PC-9 (cell line): ENCODE results near the gene NFS1. TPM values are rescaled to one million over a fixed set of nuclear protein-coding genes. Genes with fewer than 3 reads are reported as not detected.

ENCODE experiments used
- BruUV-seq: library from RNA; stranded (reverse); fragments of 400-500 nt; replicated peaks from 2 replicates; lab custom pipeline; 2021; lab: Mats Ljungman, UMichigan
- CTCF ChIA-PET: fragments of 300-600 bp; sonication (Branson Sonifier 250); formaldehyde crosslinking; loops from one replicate; lab custom pipeline; 2022; ENCODE audit warnings: antibody characterized with exemption; lab: Charles Lee
- POLR2A ChIA-PET: fragments of 300-600 bp; sonication (Branson Sonifier 250); formaldehyde crosslinking; loops from one replicate; lab custom pipeline; 2022; ENCODE audit warnings: antibody characterized with exemption; ENCODE audit not compliant: unreplicated experiment; lab: Charles Lee
- DNase-seq, 2 experiments: peaks; one replicate each; pipeline versions ENCODE4 v3.0.0 to v3.0.0-alpha.2; 2015 to 2022; ENCODE audit warnings: mixed read lengths in 1 of 2
- H2AFZ ChIP-seq: fragments of 200-600 bp; sonication (generic); 2 replicates; pipeline ENCODE4 v1.8.1; 2017; ENCODE audit warnings: antibody characterized with exemption
- H3F3A ChIP-seq: fragments of 200-600 bp; sonication (generic); 2 replicates; pipeline ENCODE4 v1.8.1; 2017; ENCODE audit warnings: antibody characterized with exemption, mild to moderate bottlenecking, low read depth; ENCODE audit not compliant: insufficient read depth
- H3K27ac ChIP-seq: fragments of 200-600 bp; sonication (generic); 2 replicates; pipeline ENCODE4 v1.6.1; 2016; ENCODE audit warnings: mixed run types
- H3K27me3 ChIP-seq: fragments of 200-600 bp; sonication (generic); 2 replicates; pipeline ENCODE4 v1.6.1; 2016; ENCODE audit warnings: low read depth, mixed run types; ENCODE audit not compliant: insufficient read depth
- H3K36me3 ChIP-seq: fragments of 200-600 bp; sonication (generic); 2 replicates; pipeline ENCODE4 v1.6.1; 2016; ENCODE audit warnings: low read depth, mixed run types
- H3K4me1 ChIP-seq: fragments of 200-600 bp; sonication (generic); replicated peaks from 2 replicates; pipeline ENCODE4 v1.6.1; 2016; ENCODE audit warnings: mixed run types; ENCODE audit not compliant: insufficient read depth
- H3K4me2 ChIP-seq: fragments of 200-600 bp; sonication (generic); 2 replicates; pipeline ENCODE4 v1.6.1; 2017; ENCODE audit warnings: mixed run types
- H3K4me3 ChIP-seq: fragments of 200-600 bp; sonication (generic); 2 replicates; pipeline ENCODE4 v1.6.1; 2016; ENCODE audit warnings: mixed run types
- H3K79me2 ChIP-seq: fragments of 200-600 bp; sonication (generic); 2 replicates; pipeline ENCODE4 v1.6.1; 2017; ENCODE audit warnings: low read depth, mixed run types
- H3K9me2 ChIP-seq: fragments of 200-600 bp; sonication (generic); 2 replicates; pipeline ENCODE4 v1.8.1; 2017; ENCODE audit warnings: mild to moderate bottlenecking; ENCODE audit not compliant: insufficient read depth
- H3K9me3 ChIP-seq: fragments of 200-600 bp; sonication (generic); 2 replicates; pipeline ENCODE4 v1.8.1; 2016; ENCODE audit warnings: low read depth; ENCODE audit not compliant: insufficient read depth
- H4K20me1 ChIP-seq: fragments of 200-600 bp; sonication (generic); 2 replicates; pipeline ENCODE4 v1.8.1; 2017; ENCODE audit not compliant: insufficient read depth
- EZH2 ChIP-seq: fragments of 200-600 bp; sonication (generic); IDR thresholded peaks from 2 replicates; pipeline ENCODE4 v1.8.0; 2017; ENCODE audit warnings: antibody characterized with exemption, low read depth
- intact Hi-C: fragments of 100-400 bp; cut with micrococcal nuclease; formaldehyde crosslinking; loops from one replicate; pipeline ENCODE4 v1.10.0; 2022; ENCODE audit not compliant: unreplicated experiment
- total RNA-seq: library from RNA; stranded (reverse); gene quantifications from 2 replicates; pipeline ENCODE4 v1.2.3, GENCODE V29; 2021
- TF ChIP-seq, protein P1 (sequence below): fragments of 200-600 bp; sonication (generic); conservative IDR thresholded peaks from 2 replicates; pipeline ENCODE4 v1.6.1; 2017; ENCODE audit warnings: mixed run types, antibody characterized with exemption, mild to moderate bottlenecking, moderate library complexity

The NFS1 gene
- total RNA-seq, 1 experiment from 2014 or later = 65.0 TPM

DNA sequence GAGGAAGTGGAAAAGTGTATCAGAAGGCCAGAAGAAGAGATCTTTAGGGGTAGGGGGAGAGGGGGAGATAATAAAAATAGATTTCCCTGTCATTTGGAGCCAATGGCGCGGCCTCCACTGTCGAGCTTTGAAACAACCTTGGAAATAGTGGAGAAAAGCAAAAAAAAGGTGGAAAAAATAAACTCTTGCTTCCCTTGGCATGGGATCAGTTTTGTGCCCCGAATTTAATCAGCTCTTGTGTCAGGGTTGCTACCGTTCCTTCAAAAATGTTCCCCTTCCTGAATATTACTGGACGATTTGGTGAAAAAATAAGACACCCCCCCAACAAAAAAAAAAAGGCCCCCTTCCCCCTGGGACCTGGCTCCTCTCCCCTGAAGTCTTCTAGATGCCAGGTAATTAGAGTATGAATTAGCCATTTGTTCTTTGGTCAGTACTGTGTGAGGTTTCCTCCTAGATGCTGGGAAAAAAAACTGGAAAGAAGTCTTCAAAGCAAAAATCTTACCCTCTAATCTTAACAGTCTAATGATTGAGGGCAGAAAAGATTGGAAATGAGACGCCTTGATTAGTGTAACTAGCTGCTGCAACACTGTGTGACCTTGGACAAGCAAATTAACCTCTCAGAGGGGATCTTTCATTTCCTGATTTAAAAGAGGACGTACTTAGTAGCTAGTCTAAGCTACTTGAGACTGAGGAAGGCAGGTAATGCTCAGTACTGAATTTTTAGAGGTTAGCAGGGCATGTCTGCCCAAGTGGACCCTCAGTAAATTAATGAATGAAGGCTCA lies 43.8 kb upstream of the NFS1 start:
- peaks cover 32% of the 10 kb centered on the region for H3K36me3 ChIP-seq
- peaks cover 30% of the 10 kb centered on the region for H3K4me1 ChIP-seq
- ChIA-PET CTCF (interaction anchor here (0.6 to 2.0 kb wide), 7 partner anchors 13 to 885 kb away, joined by 3 to 10 read pairs (median 5); partner anchors contain the start of genes PHF20 and SCAND1), POLR2A (interaction anchor here (0.6 to 1.8 kb wide), 24 partner anchors 8 to 918 kb away, joined by 3 to 65 read pairs (median 5); partner anchors contain the start of genes ERGIC3, NCOA6, PHF20 and SCAND1)
- H3K27me3 ChIP-seq = no peaks in the 10 kb centered on the region
- peak overlapping the region; percentile 76 for H3K27ac ChIP-seq
- no peak for DNase-seq
- TF ChIP-seq, protein P1, sequence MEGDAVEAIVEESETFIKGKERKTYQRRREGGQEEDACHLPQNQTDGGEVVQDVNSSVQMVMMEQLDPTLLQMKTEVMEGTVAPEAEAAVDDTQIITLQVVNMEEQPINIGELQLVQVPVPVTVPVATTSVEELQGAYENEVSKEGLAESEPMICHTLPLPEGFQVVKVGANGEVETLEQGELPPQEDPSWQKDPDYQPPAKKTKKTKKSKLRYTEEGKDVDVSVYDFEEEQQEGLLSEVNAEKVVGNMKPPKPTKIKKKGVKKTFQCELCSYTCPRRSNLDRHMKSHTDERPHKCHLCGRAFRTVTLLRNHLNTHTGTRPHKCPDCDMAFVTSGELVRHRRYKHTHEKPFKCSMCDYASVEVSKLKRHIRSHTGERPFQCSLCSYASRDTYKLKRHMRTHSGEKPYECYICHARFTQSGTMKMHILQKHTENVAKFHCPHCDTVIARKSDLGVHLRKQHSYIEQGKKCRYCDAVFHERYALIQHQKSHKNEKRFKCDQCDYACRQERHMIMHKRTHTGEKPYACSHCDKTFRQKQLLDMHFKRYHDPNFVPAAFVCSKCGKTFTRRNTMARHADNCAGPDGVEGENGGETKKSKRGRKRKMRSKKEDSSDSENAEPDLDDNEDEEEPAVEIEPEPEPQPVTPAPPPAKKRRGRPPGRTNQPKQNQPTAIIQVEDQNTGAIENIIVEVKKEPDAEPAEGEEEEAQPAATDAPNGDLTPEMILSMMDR = 0 out of 2 replicates have a peak, but pooled peaks have one; percentile 0
- no peak for TF ChIP-seq EZH2
- H3K9me3 ChIP-seq = no peaks in the 10 kb centered on the region
- H3K4me3 ChIP-seq = peak overlapping the region; percentile 94
- intact Hi-C loops = loop anchor here (1.0 to 5.0 kb wide), 4 partner anchors 29 to 211 kb away; partner anchors contain the start of genes CPNE1, PHF20, RBM12 and SCAND1
- H2AFZ ChIP-seq = peak overlapping the region; percentile 77
- peaks cover 34% of the 10 kb centered on the region for H4K20me1 ChIP-seq
- H3F3A ChIP-seq = peaks cover 36% of the 10 kb centered on the region
- TSS peak; percentile 96 for BruUV-seq
- H3K9me2 ChIP-seq = no peaks in the 10 kb centered on the region
- H3K79me2 ChIP-seq = peaks cover 54% of the 10 kb centered on the region
- peak overlapping the region; percentile 86 for H3K4me2 ChIP-seq

DNA sequence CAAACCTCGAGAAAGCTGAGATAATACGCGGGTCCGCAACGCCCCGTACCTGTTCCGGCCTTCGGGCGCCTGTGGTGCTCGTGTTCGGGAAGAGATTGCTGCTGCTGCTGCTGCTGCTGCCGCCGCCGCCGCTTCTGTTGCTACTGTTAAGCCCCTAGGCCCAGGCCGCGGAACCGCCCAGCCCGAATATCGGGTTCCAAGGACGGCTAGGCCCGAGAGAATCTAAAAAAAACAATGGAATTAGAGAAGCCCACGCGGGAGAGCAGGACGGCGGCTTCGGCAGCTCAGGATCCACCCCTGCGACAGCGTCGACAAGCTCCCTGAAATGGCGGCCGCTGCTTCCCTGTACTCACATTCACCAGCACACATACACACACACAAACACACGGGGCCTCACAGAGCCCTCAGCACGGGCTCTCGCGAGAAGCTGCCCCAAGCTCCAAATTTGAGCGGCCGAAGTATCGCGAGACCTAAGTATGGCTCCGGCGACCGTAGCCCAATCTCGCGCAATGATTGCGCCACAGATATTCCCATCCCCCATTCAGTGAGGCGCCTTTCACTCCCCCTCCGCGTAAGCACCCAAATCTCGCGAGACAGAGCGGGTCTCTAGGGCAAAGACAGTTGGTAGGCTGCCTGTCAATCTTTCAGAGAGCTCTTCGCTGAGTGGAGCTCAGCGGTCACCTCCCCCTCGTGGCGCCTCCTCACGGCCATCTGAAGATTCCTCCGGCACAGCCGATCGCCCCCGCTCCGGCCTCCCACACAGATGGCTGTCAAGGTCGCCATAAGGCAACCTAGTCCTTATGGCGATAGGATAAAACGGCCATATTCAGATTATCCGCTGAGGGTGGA lies 43.0 kb upstream of the NFS1 start, which contains the start of gene RBM39:
Gene RBM39, minus strand, starts transcription at position 369 of the 849 bp plus-strand sequence. CDS start 1,386 bp downstream, outside the sequence.
- intact Hi-C loops = loop anchor here (1.0 to 5.0 kb wide), 4 partner anchors 30 to 212 kb away; partner anchors contain the start of genes CPNE1, PHF20, RBM12 and SCAND1
- no TSS peak for BruUV-seq
- H3K79me2 ChIP-seq = peaks cover 62% of the 10 kb centered on the region
- DNase-seq = peak; percentile 99 to 100
- ChIA-PET CTCF (interaction anchor here (0.6 to 2.0 kb wide), 6 partner anchors 14 to 212 kb away, joined by 3 to 10 read pairs (median 7); partner anchors contain the start of genes PHF20 and SCAND1), POLR2A (interaction anchor here (0.6 to 1.8 kb wide), 25 partner anchors 10 to 1071 kb away, joined by 3 to 65 read pairs (median 4); partner anchors contain the start of genes ERGIC3, NCOA6, NFS1 and PHF20)
- H3F3A ChIP-seq = peaks cover 44% of the 10 kb centered on the region
- H3K9me3 ChIP-seq = no peaks in the 10 kb centered on the region
- no peaks in the 10 kb centered on the region for H3K9me2 ChIP-seq
- H3K36me3 ChIP-seq = peaks cover 36% of the 10 kb centered on the region
- H4K20me1 ChIP-seq = peaks cover 43% of the 10 kb centered on the region
- H3K27ac ChIP-seq = peak within 1 kb of the TSS; percentile 96
- H3K4me2 ChIP-seq = peak within 1 kb of the TSS; percentile 99
- H3K4me3 ChIP-seq = peak within 1 kb of the TSS; percentile 98
- H3K4me1 ChIP-seq = peaks cover 30% of the 10 kb centered on the region
- H2AFZ ChIP-seq = peak within 1 kb of the TSS; percentile 77
- H3K27me3 ChIP-seq = no peaks in the 10 kb centered on the region
- TF ChIP-seq, protein P1 = peak; percentile 50
- TF ChIP-seq EZH2 = no peak
